Measurements from ENCODE around the gene EFCAB13. TPM values are rescaled to one million over a fixed set of nuclear protein-coding genes. Genes with fewer than 3 reads are reported as not detected.
"Not testable (repeated sequence)": the region's sequence is repeated elsewhere in the genome, so short reads cannot be mapped to it uniquely, and the experiment has no call there.

EFCAB13 gene
- total RNA-seq, 1 experiment from 2014 or later = not detected

DNA sequence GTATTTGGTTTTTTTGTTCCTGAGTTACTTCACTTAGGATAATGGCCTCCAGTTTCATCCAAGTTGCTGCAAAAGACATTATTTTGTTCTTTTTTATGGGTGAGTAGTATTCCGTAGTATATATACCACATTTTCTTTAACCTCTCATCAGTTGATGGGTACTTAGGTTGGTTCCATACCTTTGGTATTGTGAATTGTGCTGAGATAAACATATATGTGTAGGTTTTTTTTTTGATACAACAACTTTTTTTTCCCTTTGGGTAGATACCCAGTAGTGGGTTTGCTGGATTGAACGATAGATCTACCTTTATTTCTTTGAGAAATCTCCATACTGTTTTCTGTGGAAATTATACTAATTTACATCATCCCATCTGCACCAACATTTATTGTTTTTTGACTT, 6.8 kb downstream of the EFCAB13 start:
- DNase-seq (ENCODE audit: low spot score) = no peak

DNA sequence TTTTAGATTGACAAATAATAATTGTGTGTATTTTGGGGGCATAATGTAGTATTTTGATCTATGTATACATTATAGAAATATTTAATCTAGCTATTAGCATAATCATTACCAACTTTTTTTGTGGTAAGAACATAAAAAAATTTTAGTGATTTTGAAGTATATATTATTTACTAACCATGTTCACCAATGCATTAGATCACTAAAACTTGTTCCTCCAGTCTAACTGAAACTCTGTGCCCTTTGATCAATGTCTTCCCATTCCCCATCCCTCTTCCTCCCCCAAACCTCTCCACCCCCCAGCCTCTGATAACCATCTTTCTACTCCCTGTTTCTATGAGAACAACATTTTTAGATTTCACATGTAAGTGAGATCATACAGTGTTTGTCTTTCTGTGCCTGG, 8.5 kb downstream of the EFCAB13 start:
- DNase-seq (ENCODE audit: low spot score) = no peak

GRCh38 chr17:47335101-47335936, 11.6 kb downstream of the EFCAB13 start:
- no peak for DNase-seq (ENCODE audit: low spot score)

- DNase-seq (ENCODE audit: low spot score) = no peak
Measured at GRCh38 chr17:47338026-47338425, 14.3 kb downstream of the EFCAB13 start.

GRCh38 chr17:47352848-47353247, 29.1 kb downstream of the EFCAB13 start:
- no peak for DNase-seq (ENCODE audit: low spot score)

DNA sequence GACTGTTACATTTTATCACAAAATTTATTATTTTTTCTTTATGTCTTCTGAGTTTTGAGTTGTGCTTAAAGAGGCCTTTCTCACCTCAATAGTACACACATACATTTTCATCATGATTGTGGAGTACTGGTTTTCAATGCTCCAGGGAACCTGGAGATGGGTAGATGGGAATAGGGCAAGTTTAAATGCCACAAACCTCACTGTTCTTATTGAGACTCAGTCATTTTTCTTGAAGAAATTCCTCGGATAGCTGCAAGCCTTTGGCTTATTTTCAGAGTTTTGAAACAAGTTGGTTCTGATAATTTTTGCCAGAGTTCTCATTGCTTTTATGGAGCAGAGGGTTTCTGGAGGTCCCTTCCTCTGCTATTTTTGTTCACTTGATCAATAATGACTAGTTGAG, 34.9 kb downstream of the EFCAB13 start:
- DNase-seq (ENCODE audit: low spot score) = no peak

DNA sequence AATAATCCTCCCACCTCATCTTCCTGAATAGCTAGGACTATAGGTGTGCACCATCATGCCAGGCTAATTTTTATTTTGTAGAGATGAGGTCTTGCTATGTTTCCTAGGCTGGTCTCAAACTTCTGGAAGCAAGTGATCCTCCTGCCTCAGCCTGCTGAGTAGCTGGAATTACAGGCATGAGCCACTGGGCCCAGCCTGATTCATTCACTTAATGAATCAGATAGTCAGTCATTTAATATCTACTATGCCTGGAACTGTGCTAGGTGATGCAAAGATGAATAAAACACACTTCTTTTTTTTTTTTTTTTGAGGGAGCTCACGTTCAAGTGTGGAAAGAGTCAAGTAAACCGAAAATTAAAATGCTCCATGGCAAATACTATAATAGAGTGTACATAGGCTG, 39.4 kb downstream of the EFCAB13 start:
- no peak for DNase-seq (ENCODE audit: low spot score)

- no peak for DNase-seq (ENCODE audit: low spot score)
Measured at GRCh38 chr17:47367257-47367656, 43.5 kb downstream of the EFCAB13 start.

- DNase-seq (ENCODE audit: low spot score) = no peak
Measured at GRCh38 chr17:47368262-47368661, 44.5 kb downstream of the EFCAB13 start.

- not testable (repeated sequence) for DNase-seq (ENCODE audit: low spot score)
Measured at GRCh38 chr17:47370899-47371298, 47.1 kb downstream of the EFCAB13 start.

DNA sequence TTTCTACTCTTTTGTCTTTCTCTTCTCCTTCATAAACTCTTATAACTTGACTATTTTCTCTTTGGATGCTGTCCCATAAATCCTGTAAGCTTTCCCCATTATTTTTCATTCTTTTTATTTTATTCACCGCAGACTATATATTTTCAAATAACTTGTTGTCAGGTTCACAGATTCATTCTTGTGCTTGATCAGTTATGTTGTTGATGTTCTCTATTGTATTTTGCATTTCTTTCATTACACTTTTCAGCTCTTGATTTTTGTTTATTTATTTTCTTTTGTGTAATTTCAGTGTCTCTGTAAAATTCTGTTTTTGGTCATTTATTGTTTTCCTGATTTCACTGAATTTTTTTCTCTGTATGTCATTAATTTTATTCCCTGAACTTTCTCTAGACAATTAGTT, 49.2 kb downstream of the EFCAB13 start:
- DNase-seq (ENCODE audit: low spot score) = no peak

DNA sequence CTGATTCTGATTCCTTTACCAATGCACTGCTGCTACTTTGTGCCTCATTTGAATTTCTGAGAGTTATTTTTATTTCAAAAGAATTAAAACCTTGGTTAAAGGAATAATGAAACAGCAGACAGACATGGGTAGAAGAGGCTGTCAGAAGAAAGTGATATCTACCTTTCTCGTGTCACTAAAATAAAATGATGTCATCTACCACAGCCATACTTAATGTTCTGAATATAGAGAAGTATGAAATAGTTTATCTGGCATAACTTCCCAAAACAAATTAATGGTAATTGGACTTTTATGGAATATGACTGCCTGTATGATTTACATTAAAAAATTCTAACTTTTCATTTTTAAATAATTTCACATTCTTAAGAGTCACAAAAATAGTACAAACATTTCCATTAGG, 52.5 kb downstream of the EFCAB13 start:
- no peak for DNase-seq (ENCODE audit: low spot score)

DNA sequence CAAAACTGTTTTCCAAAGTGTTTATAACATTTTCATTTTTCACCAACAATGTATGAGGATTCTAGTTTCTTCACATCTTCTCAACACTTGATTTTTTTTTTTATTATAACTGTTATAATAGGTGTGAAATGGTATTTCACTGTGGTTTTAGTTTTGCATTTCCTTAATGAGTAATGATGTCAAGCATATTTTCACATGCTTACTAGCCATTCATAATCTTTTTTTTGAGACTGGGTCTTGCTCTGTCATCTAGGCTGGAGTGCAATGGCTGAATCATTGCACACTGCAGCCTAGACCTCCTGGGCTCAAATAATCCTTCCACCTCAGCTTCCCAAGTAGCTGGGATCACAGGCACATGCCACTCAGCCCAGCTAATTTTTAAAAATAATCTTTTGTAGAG, 65.1 kb downstream of the EFCAB13 start:
- no peak for DNase-seq (ENCODE audit: low spot score)

DNA sequence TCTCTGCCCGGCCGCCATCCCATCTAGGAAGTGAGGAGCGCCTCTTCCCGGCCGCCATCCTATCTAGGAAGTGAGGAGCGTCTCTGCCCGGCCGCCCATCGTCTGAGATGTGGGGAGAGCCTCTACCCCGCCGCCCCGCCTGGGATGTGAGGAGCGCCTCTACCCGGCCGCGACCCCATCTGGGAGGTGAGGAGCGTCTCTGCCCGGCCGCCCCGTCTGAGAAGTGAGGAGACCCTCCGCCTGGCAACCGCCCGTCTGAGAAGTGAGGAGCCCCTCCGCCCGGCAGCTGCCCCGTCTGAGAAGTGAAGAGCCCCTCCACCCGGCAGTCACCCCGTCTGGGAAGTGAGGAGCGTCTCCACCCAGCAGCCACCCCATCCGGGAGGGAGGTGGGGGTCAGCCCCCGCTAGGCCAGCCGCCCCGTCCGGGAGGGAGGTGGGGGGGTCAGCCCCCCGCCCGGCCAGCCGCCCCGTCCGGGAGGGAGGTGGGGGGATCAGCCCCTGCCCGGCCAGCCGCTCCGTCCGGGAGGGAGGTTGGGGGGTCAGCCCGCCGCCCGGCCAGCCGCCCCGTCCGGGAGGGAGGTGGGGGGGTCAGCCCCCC, 73.9 kb downstream of the EFCAB13 start:
- DNase-seq (ENCODE audit: low spot score) = not testable (repeated sequence)

GRCh38 chr17:47400333-47400732, 76.6 kb downstream of the EFCAB13 start:
- DNase-seq (ENCODE audit: low spot score) = no peak

DNA sequence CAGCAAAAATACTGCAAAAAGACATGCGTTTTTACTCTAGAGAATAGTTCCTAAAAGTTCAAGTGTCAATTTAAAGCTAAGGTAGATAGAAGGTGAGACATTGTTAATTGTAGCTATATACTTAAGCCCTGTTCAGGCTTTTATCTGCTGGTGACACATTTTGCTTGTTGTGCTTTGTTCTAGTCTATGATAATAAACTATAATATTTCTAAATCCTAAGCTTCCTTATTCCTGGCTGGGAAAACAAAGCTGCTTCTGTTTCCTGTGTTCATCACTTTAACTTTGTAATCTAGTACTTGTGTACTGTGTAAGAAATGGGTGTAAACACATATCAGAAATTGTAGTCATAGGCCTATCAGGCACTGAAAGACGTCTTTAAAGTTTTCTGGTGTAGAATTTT, 77.3 kb downstream of the EFCAB13 start:
- no peak for DNase-seq (ENCODE audit: low spot score)

- no peak for DNase-seq (ENCODE audit: low spot score)
Measured at GRCh38 chr17:47404006-47404405, 80.3 kb downstream of the EFCAB13 start.

GRCh38 chr17:47404875-47405274, 81.1 kb downstream of the EFCAB13 start:
- DNase-seq (ENCODE audit: low spot score) = no peak

DNA sequence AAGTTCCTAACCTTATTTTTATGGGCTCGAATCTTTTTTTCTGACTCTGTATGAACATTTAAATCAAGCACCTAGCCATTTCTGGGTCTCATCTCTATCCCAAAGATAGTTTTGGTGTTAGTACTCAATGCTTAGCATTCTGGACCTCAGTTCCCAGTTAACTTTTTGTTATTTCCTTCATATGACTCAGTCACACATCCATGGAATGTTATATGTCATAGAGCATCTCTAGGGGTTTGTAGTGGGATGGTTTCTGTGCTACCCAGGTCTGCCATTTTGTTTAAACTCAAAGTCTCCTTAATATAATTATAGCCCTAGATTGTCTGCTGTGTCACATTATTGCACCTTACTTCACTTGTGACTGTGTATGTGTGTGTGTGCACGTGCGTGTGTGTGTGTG, 90.1 kb downstream of the EFCAB13 start:
- no peak for DNase-seq (ENCODE audit: low spot score)

GRCh38 chr17:47414612-47415011, 90.9 kb downstream of the EFCAB13 start:
- DNase-seq (ENCODE audit: low spot score) = no peak

DNA sequence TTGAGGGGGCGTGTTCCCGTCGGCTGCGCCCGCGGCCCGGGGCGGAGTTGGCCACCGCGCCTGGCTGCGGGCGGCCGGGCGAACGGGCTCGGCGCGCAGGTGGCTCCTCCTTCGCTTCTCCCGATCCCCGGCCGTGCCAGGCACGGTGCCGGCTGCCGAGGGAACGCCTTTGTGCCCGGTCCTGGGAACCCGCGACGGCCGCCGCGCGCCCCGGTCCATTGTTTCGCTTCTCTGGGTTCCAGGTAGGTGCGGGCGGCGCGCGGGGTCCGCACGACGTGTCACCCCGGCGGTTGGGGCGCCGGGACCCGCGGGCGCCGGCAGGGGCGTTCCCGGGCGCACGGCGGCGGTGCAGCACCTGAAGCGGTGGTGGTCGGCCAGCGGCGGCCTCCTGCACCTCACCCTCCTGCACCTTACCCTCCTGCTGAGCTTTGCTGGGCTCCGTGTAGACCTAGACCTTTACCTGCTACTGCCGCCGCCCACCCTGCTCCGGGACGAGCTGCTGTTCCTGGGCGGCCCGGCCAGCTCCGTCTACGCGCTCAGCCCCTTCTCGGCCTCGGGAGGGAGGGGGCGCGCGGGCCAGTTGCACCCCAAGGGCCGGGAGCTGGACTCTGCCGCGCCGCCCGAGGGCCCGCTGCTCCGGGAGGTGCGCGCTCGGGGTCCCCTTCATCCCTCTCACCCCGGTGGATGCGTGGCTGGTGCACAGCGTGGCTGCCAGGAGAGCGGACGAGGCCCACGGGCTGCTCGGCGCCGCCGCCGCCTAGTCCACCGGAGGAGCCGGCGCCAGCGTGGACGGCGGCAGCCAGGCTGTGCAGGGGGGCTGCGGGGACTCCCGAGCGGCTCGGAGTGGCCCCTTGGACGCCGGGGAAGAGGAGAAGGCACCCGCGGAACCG, 99.9 kb downstream of the EFCAB13 start:
- no peak for DNase-seq (ENCODE audit: low spot score)

DNA sequence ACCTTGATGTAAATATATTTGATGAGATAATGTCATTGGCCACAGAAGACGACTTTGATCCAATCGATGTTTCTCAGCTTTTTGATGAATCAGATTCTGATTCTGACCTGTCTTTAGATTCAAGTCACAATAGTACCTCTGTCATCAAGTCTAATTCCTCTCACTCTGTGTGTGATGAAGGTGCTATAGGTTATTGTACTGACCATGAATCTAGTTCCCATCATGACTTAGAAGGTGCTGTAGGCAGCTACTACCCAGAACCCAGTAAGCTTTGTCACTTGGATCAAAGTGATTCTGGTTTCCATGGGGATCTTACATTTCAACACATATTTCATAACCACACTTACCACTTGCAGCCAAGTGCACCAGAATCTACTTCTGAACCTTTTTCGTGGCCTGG, 101.5 kb downstream of the EFCAB13 start:
- DNase-seq (ENCODE audit: low spot score) = not testable (repeated sequence)
